Spinal cord (tissue), 10 donors: Measurements from ENCODE around the gene OR4S1. TPM values are rescaled to one million over a fixed set of nuclear protein-coding genes. Genes with fewer than 3 reads are reported as not detected.
"Not testable (repeated sequence)": the region's sequence is repeated elsewhere in the genome, so short reads cannot be mapped to it uniquely, and the experiment has no call there.

Experiments used
- DNase-seq, 6 donors: peaks; one replicate each; pipeline versions ENCODE4 v3.0.0 to v3.0.0-alpha.2; 2013 to 2015; ENCODE audit warnings: low spot score in 6 of 6, low read depth in 4 of 6
- H3K27ac ChIP-seq: one replicate; pipeline ENCODE4 v1.5.1; 2013; ENCODE audit warnings: low read depth, low read length, control low read depth
- H3K27me3 ChIP-seq: one replicate; pipeline ENCODE4 v1.6.1; 2013; ENCODE audit warnings: low read length; ENCODE audit not compliant: control insufficient read depth, insufficient read depth
- H3K36me3 ChIP-seq: one replicate; pipeline ENCODE4 v1.6.1; 2013; ENCODE audit warnings: low read length; ENCODE audit not compliant: control insufficient read depth, insufficient read depth
- H3K4me1 ChIP-seq: one replicate; pipeline ENCODE4 v1.6.1; 2013; ENCODE audit warnings: low read length; ENCODE audit not compliant: control insufficient read depth, insufficient read depth
- H3K4me3 ChIP-seq: one replicate; pipeline ENCODE4 v1.5.1; 2013; ENCODE audit warnings: low read depth, low read length, control low read depth
- H3K9me3 ChIP-seq: one replicate; pipeline ENCODE4 v1.6.1; 2013; ENCODE audit warnings: low read length; ENCODE audit not compliant: control insufficient read depth, insufficient read depth
- WGBS: methylation state at CpG from one replicate; pipeline ENCODE4 v1.1.5; 2013; ENCODE audit warnings: missing lambda C conversion rate; ENCODE audit not compliant: insufficient coverage; 5-methylcytosine and 5-hydroxymethylcytosine counted together
- polyA plus RNA-seq, 2 donors: library from polyadenylated mRNA; unstranded; fragments of 120-200 nt; gene quantifications; one replicate each; pipeline ENCODE4 v1.2.1, GENCODE V29; 2013; ENCODE audit not compliant: insufficient read length in 2 of 2
- total RNA-seq, 2 donors: library from RNA; depleted of rRNA in 1 of 2; stranded (reverse); fragments of 120-200 nt in 1 of 2; fragments of >200 nt in 1 of 2; gene quantifications; one replicate each; pipeline versions ENCODE4 v1.2.3 to v1.2.4, GENCODE V29; 2013 to 2014
- donor health status: healthy.

The OR4S1 gene
- total and polyA plus RNA-seq, 4 donors, result not detected

DNA sequence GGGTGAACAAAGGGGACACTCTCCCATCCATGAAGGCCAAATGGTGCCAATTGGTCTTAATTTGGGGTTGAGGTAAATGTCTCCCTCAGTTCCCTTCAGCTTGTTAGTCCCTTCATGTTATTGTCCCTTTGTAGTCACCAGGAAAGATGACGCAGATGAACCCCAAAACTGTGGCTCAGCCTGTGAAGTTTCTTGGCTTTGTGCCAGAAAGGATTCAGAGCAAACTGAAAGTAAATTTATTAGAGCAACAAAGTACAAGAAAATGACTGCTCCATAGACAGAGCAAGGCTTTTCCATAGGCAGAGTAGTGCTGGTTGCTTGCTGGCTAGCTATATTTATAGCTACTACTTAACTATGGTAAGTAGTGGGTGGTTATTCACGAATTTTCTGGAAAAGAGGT is 35.4 kb downstream of the OR4S1 start:
- Histone ChIP-seq H3K27ac (no peak overlapping the region), H3K36me3 (no peaks in the 10 kb centered on the region), H3K4me3 (no peak overlapping the region), H3K27me3 (no peaks in the 10 kb centered on the region), H3K4me1 (no peaks in the 10 kb centered on the region), H3K9me3 (peaks cover 2% of the 10 kb centered on the region)
- DNase-seq, result no peak
- WGBS, result 70% methylated on average over 2 of the region's 2 CpGs

DNA sequence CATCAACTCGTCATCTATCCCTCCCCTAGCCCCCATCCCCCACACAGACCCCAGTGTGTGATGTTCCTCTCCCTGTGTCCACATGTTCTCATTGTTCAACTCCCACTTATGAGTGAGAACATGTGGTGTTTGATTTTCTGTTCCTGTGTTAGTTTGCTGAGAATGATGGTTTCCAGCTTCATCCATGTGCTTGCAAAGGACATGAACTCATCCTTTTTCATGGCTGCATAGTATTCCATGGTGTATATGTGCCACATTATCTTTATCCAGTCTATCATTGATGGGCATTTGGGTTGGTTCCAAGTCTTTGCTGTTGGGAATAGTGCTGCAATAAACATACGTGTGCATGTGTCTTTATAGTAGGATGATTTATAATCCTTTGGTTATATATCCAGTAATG is 36.5 kb downstream of the OR4S1 start:
- not testable (repeated sequence) for H3K27ac ChIP-seq, H3K4me3 ChIP-seq, H3K9me3 ChIP-seq, DNase-seq, H3K36me3 ChIP-seq, H3K27me3 ChIP-seq, H3K4me1 ChIP-seq
- WGBS, result no CpG with 5 or more reads among the region's 2 CpGs

DNA sequence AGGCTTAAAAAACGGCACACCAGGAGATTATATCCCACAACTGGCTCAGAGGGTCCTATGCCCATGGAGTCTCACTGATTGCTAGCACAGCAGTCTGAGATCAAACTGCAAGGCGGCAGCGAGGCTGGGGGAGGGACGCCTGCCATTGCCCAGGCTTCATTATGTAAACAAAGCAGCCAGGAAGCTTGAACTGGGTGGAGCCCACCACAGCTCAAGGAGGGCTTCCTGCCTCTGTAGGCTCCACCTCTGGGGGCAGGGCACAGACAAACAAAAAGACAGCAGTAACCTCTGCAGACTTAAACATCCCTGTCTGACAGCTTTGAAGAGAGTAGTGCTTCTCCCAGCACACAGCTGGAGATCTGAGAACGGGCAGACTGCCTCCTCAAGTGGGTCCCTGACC is 40.3 kb downstream of the OR4S1 start:
- H3K9me3 ChIP-seq, H3K36me3 ChIP-seq, H3K4me1 ChIP-seq, H3K27me3 ChIP-seq, DNase-seq, H3K4me3 ChIP-seq, H3K27ac ChIP-seq: not testable (repeated sequence)
- 81% methylated on average over 5 of the region's 5 CpGs for WGBS

DNA sequence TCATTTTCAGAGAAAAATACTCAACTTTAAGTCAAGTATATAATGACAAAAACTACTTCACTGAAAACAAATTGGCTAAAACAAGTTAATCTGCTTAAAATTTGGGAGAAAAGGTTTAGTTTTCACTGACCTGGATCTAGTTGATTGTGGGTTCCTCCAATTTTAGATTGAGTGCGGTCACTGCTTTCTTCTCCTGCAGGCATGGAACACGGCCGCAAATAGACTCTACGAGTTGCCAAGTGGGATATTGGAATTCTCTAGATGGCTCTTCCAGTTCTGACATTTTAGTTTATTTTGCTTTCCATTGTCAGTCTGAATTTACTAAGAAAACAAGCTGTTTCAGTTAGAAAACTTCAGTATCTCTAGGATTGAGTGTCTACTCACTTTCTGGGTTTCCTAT is 48.0 kb downstream of the OR4S1 start:
- DNase-seq, result no peak
- no peak overlapping the region for H3K27ac ChIP-seq
- peaks cover 1% of the 10 kb centered on the region for H3K9me3 ChIP-seq
- no peak overlapping the region for H3K4me3 ChIP-seq
- WGBS, result 100% methylated on average over 3 of the region's 4 CpGs
- H3K36me3 ChIP-seq, result no peaks in the 10 kb centered on the region
- no peaks in the 10 kb centered on the region for H3K4me1 ChIP-seq
- H3K27me3 ChIP-seq, result no peaks in the 10 kb centered on the region

DNA sequence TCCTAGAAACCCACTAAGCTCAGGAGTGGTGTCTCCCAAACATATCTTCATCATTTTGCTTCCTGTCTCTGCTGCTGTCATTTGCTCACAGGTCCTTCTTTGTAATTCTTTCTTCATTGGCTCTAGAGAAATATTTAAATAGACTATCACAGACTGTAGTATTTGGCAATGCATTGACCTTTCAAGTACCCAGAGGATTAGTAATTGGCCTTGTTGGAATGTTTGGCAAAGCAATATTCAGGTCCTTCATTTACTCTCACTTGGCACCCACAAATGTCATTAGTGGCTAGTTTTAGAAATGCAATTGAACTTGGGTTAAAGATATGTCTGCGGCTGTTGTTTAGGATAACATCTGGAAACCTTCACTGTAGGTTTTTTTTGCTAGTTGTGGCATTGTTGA is 48.7 kb downstream of the OR4S1 start:
- Histone ChIP-seq H3K27me3 (no peaks in the 10 kb centered on the region), H3K27ac (no peak overlapping the region), H3K36me3 (no peaks in the 10 kb centered on the region), H3K4me3 (no peak overlapping the region), H3K9me3 (peaks cover 1% of the 10 kb centered on the region), H3K4me1 (no peaks in the 10 kb centered on the region)
- 75% methylated on average over 1 of the region's 1 CpG for WGBS
- no peak for DNase-seq

Other genes with a start within 250 kb of the OR4S1 start
- gene OR4B1, start 89.4 kb upstream of the OR4S1 start, total RNA-seq, result not detected
- gene OR4B1, start 89.4 kb upstream of the OR4S1 start, polyA plus RNA-seq, result not detected
- gene OR4X2, start 61.1 kb upstream of the OR4S1 start, total RNA-seq, result under 1 TPM in 1 of 2 donors, not detected in 1; 0.20 TPM
- not detected for gene OR4X2, start 61.1 kb upstream of the OR4S1 start, polyA plus RNA-seq
- not detected for gene OR4X1, start 42.4 kb upstream of the OR4S1 start, total RNA-seq
- gene OR4X1, start 42.4 kb upstream of the OR4S1 start, polyA plus RNA-seq, result not detected
- gene OR4C3, start 18.7 kb downstream of the OR4S1 start, total RNA-seq, result not detected
- not detected for gene OR4C3, start 18.7 kb downstream of the OR4S1 start, polyA plus RNA-seq
- not detected for gene OR4C5, start 60.2 kb downstream of the OR4S1 start, total RNA-seq
- gene OR4C5, start 60.2 kb downstream of the OR4S1 start, polyA plus RNA-seq, result not detected
- gene OR4A47, start 182.6 kb downstream of the OR4S1 start, total RNA-seq, result not detected
- gene OR4A47, start 182.6 kb downstream of the OR4S1 start, polyA plus RNA-seq, result not detected